Measurements from ENCODE around the gene CWC15.
"Not testable (repeated sequence)": the region's sequence is repeated elsewhere in the genome, so short reads cannot be mapped to it uniquely, and the experiment has no call there.

Gene CWC15

DNA sequence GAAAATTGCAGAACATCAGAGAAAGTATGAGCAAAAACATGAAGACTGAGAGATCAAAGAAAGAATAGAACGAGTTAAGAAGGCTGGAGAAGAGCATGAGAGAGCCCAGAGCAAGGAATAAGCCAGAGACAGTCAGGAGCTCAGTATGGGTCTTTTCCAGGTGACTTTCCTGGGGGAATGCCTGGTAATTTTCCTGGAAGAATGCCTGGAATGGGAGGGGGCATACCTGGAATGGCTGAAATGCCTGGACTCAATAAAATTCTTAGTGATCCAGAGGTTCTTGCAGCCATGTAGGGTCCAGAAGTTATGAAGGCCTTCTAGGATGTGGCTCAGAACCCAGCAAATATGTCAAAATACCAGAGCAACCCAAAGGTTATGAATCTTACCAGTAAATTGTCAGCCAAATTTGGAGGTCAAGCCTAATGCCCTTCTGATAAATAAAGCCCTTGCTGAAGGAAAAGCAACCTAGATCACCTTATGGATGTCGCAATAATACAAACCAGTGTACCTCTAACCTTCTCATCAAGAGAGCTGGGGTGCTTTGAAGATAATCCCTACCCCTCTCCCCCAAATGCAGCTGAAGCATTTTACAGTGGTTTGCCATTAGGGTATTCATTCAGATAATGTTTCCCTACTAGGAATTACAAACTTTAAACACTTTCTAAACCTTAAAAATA is 59.5 kb downstream of the CWC15 start:
- DNase-seq (ENCODE audit: low read depth) = not testable (repeated sequence)

GRCh38 chr11:94912806-94913205 is 60.5 kb downstream of the CWC15 start:
- DNase-seq (ENCODE audit: low read depth) = no peak

Measured in stimulated activated CD8-positive, alpha-beta memory T cell treated with anti-CD3 and anti-CD28 coated beads, Interleukin-12 subunit alpha, Interleukin-12 subunit beta, amount 100 ng/mL, for 1 hour (primary cell).